Loucy (cell line): ENCODE data around the gene CD34.

ENCODE experiments used
- H2AFZ ChIP-seq: fragments of 200-600 bp; sonication (generic); 2 replicates; pipeline ENCODE4 v1.6.0; 2016; ENCODE audit warnings: antibody characterized with exemption, mild to moderate bottlenecking, low read length, moderate library complexity
- H3F3A ChIP-seq: fragments of 200-600 bp; 2 replicates; pipeline ENCODE4 v1.6.0; 2016; ENCODE audit warnings: antibody characterized with exemption, low read depth, mild to moderate bottlenecking
- H3K27me3 ChIP-seq: fragments of 200-600 bp; sonication (generic); 2 replicates; pipeline ENCODE4 v1.6.1; 2014; ENCODE audit warnings: low read length, mild to moderate bottlenecking; ENCODE audit not compliant: insufficient read depth, poor library complexity, severe bottlenecking
- H3K36me3 ChIP-seq: fragments of 200-600 bp; sonication (generic); 2 replicates; pipeline ENCODE4 v1.6.1; 2016; ENCODE audit warnings: low read length; ENCODE audit not compliant: insufficient read depth
- H3K4me1 ChIP-seq: fragments of 200-600 bp; sonication (generic); 2 replicates; pipeline ENCODE4 v1.5.1; 2014; ENCODE audit warnings: low read length, mild to moderate bottlenecking; ENCODE audit not compliant: insufficient read depth, poor library complexity, severe bottlenecking
- H3K4me2 ChIP-seq: fragments of 200-600 bp; sonication (generic); 2 replicates; pipeline ENCODE4 v1.6.0; 2014; ENCODE audit warnings: antibody characterized with exemption, low read length, low read depth, mild to moderate bottlenecking; ENCODE audit not compliant: poor library complexity, severe bottlenecking
- H3K4me3 ChIP-seq: fragments of 200-600 bp; sonication (generic); 2 replicates; pipeline ENCODE4 v1.5.1; 2014; ENCODE audit warnings: low read length, mild to moderate bottlenecking, mixed read lengths; ENCODE audit not compliant: poor library complexity, severe bottlenecking
- H3K79me2 ChIP-seq: fragments of 200-600 bp; sonication (generic); 2 replicates; pipeline ENCODE4 v1.6.1; 2014; ENCODE audit warnings: low read length; ENCODE audit not compliant: insufficient read depth
- H3K9ac ChIP-seq: fragments of 200-600 bp; sonication (generic); 2 replicates; pipeline ENCODE4 v1.6.0; 2014; ENCODE audit warnings: mild to moderate bottlenecking, low read depth, low read length, moderate library complexity; ENCODE audit not compliant: poor library complexity, severe bottlenecking
- H3K9me2 ChIP-seq: fragments of 200-600 bp; sonication (generic); replicated peaks from 2 replicates; pipeline ENCODE4 v1.6.1; 2016; ENCODE audit warnings: low read depth, low read length, mixed read lengths
- H3K9me3 ChIP-seq: fragments of 200-600 bp; sonication (generic); 2 replicates; pipeline ENCODE4 v1.6.1; 2014; ENCODE audit warnings: mild to moderate bottlenecking, antibody characterized with exemption, low read length, low read depth; ENCODE audit not compliant: insufficient read depth
- H4K20me1 ChIP-seq: fragments of 200-600 bp; sonication (generic); 2 replicates; pipeline ENCODE4 v1.6.0; 2014; ENCODE audit warnings: antibody characterized with exemption, low read length, mild to moderate bottlenecking; ENCODE audit not compliant: insufficient read depth, poor library complexity, severe bottlenecking
- EZH2phosphoT487 ChIP-seq: fragments of 200-600 bp; IDR thresholded peaks from 2 replicates; pipeline ENCODE4 v1.6.1; 2018; ENCODE audit warnings: antibody characterized with exemption, mild to moderate bottlenecking, moderate library complexity, borderline replicate concordance
- TF ChIP-seq, protein P1 (sequence below): fragments of 200-600 bp; sonication (generic); conservative IDR thresholded peaks from 2 replicates; pipeline ENCODE4 v1.5.1; 2014; ENCODE audit warnings: mild to moderate bottlenecking, antibody characterized with exemption, low read length

The CD34 gene

DNA sequence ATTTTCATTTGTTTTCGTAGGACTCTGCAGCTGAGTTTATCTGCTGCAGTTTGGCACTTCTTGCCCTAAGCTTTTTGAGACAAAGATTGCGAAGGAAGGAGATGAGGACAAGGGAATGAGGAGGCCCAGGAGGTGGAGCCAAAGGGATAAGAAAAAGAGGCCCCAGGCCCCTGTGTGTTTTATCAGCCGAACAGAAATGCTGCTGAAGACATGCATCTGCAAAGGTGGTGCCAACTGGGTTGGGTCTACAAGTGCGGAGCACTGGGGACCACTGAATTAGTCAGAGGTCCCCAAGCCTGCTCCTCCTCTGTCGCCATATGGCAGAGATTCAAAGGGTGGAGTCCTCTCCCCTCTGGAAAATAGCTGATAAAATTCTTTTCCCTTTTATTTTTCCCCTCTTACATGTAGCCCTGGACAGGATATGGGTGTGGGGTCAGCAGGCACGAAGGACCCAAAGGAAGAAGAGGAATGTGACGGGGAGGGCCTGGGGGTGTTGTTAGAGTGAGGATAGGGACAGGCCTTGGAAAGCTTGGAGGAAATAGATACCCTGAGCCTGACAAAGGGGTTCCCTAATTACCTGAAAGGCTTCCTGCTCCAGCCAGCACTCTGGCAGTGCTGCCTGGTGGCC lies 2.7 kb downstream of the CD34 start:
- no peak overlapping the region for H3K4me3 ChIP-seq
- no peaks in the 10 kb centered on the region for H3K36me3 ChIP-seq
- no peaks in the 10 kb centered on the region for H3K9me3 ChIP-seq
- H3K79me2 ChIP-seq, result no peaks in the 10 kb centered on the region
- TF ChIP-seq, protein P1, sequence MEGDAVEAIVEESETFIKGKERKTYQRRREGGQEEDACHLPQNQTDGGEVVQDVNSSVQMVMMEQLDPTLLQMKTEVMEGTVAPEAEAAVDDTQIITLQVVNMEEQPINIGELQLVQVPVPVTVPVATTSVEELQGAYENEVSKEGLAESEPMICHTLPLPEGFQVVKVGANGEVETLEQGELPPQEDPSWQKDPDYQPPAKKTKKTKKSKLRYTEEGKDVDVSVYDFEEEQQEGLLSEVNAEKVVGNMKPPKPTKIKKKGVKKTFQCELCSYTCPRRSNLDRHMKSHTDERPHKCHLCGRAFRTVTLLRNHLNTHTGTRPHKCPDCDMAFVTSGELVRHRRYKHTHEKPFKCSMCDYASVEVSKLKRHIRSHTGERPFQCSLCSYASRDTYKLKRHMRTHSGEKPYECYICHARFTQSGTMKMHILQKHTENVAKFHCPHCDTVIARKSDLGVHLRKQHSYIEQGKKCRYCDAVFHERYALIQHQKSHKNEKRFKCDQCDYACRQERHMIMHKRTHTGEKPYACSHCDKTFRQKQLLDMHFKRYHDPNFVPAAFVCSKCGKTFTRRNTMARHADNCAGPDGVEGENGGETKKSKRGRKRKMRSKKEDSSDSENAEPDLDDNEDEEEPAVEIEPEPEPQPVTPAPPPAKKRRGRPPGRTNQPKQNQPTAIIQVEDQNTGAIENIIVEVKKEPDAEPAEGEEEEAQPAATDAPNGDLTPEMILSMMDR, result no peak
- TF ChIP-seq EZH2phosphoT487, result no peak
- no peaks in the 10 kb centered on the region for H4K20me1 ChIP-seq
- H3K4me1 ChIP-seq, result peaks cover 34% of the 10 kb centered on the region
- H3F3A ChIP-seq, result peaks cover 7% of the 10 kb centered on the region; the same call in 1 of the 2 replicates
- peak overlapping the region; percentile 22; the same call in 1 of the 2 replicates for H2AFZ ChIP-seq
- H3K9me2 ChIP-seq, result no peaks in the 10 kb centered on the region
- H3K27me3 ChIP-seq, result no peaks in the 10 kb centered on the region
- H3K4me2 ChIP-seq, result no peak overlapping the region
- H3K9ac ChIP-seq, result no peak overlapping the region

DNA sequence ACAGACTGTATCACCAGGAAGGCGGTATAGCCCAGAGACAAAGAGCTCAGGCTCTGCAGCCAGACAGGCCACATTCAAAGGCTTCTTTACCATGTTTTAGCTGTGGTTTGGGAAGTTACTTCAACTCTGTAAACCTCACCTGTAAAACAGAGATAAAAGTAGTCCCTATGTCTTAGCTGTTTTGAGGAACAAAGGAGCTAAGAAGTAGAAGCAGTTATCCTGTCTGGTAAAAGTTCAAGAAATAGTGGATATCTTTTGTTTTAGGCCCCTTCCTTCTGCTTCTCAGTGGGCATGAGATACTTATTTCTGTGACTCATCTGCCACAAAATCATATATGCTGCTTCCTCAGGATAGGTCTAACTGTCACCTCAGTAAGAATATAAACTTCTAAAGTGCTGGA lies 6.5 kb downstream of the CD34 start:
- Histone ChIP-seq H3K79me2 (no peaks in the 10 kb centered on the region), H4K20me1 (no peaks in the 10 kb centered on the region), H2AFZ (peak overlapping the region; percentile 67), H3K27me3 (no peaks in the 10 kb centered on the region), H3K4me1 (peaks cover 52% of the 10 kb centered on the region), H3K9me3 (no peaks in the 10 kb centered on the region), H3K4me3 (peak overlapping the region; percentile 30), H3F3A (peaks cover 7% of the 10 kb centered on the region; the same call in 1 of the 2 replicates), H3K36me3 (no peaks in the 10 kb centered on the region), H3K9ac (peak overlapping the region; percentile 68), H3K4me2 (peak overlapping the region; percentile 68), H3K9me2 (no peaks in the 10 kb centered on the region)
- TF ChIP-seq, protein P1, result no peak
- no peak for TF ChIP-seq EZH2phosphoT487

DNA sequence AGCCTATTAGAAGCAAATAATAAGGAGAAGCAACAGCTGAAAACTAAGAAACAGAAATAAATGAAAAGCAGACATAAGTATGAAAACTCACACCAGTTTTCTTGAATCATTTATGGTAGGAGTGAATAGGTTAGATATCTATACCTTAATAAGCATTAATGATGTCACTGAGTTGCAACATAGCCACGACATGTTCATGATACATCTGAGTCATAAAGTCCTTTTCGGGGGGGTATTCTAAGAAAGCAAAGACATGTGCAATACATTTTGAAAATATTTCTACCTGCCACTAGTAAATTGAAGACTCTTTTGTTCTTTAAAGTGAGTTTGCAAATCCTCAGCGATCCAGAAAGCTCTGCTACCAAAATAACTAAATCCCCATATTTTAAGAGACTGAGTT lies 7.2 kb downstream of the CD34 start:
- H3K4me3 ChIP-seq, result no peak overlapping the region
- peak overlapping the region; percentile 67 for H2AFZ ChIP-seq
- H3K9me2 ChIP-seq, result no peaks in the 10 kb centered on the region
- peak overlapping the region; percentile 68 for H3K9ac ChIP-seq
- H3K27me3 ChIP-seq, result no peaks in the 10 kb centered on the region
- H3K79me2 ChIP-seq, result no peaks in the 10 kb centered on the region
- no peaks in the 10 kb centered on the region for H3K9me3 ChIP-seq
- peaks cover 52% of the 10 kb centered on the region for H3K4me1 ChIP-seq
- H4K20me1 ChIP-seq, result no peaks in the 10 kb centered on the region
- no peak for TF ChIP-seq EZH2phosphoT487
- TF ChIP-seq, protein P1, result no peak
- no peaks in the 10 kb centered on the region for H3K36me3 ChIP-seq
- H3F3A ChIP-seq, result peaks cover 7% of the 10 kb centered on the region; the same call in 1 of the 2 replicates
- peak overlapping the region; percentile 68 for H3K4me2 ChIP-seq
